HG02763 (cell line): ENCODE results near the gene SGSM1.

Experiments
- ATAC-seq: cut with Tn5 transposase; IDR thresholded peaks from one replicate; pipeline ENCODE4 v1.9.1; 2021; ENCODE audit warnings: mild to moderate bottlenecking, moderate library complexity; ENCODE audit not compliant: unreplicated experiment

SGSM1 gene

GRCh38 chr22:24805790-24806662, at the start of gene SGSM1:
Gene SGSM1, plus strand, starts transcription at chr22:24806211. Its CDS starts 115 bp downstream, at chr22:24806326.
- ATAC-seq, result peak; percentile 55

DNA sequence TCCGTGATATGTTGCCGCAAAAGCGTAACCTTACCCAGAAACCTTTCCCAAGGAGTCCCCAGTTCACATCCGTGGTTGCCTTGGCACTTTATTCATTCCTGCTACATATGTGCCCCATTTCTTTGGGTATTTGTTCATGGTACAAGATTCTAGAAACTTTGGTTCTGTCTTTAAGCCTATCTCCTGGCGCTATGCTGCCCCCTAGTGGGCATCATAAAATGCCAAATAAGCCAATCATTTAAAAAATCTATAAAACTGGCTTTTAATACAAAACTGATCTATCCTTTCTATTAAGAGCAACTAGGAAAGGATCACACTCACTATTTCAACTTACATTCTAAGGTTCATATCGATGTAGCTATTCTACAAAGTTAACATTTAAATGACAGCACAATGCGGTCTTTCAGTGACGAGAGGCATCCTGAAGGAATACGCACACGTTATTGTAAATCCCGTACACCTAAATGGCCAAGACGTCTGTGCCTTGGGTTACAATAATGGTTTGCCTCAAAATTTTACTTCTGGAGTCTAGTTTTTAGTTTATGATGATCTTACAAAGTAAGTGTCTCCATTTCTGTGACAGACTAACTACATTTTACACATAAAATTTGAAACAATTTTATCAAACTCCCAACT, 47.7 kb upstream of the SGSM1 start:
- ATAC-seq, result no peak

- no peak for ATAC-seq
Measured at GRCh38 chr22:24759765-24760164, 46.2 kb upstream of the SGSM1 start.

DNA sequence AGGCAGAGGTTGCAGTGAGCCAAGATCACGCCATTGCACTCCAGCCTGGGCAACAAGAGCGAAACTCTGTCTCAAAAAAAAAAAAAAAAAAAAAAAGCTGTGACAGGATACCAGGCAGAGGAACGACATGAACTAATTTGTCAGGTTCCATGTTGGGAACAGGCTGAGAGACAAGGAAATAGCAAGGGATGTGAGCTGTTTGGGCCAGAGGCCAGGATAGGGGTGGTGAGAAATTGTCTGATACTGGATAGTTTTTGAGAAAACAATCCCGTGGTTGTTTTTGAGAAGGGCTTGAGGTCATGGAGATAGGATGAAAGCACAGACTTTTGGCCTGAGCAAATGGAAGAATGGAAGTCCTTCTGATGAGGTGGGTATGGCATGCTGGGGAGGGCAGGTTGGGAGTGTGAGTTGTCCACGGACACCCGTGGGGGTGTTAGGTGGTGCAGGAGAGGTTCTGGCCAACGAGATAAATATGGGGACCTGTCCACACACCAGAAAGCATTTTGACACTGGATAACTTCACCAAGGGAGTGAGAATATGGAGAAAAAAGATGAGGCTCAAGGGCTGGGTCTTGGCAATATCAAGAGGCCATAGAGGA, 45.2 kb upstream of the SGSM1 start:
- no peak for ATAC-seq

GRCh38 chr22:24761888-24762675, 43.9 kb upstream of the SGSM1 start:
- no peak for ATAC-seq

- no peak for ATAC-seq
Measured at GRCh38 chr22:24763872-24764485, 42.0 kb upstream of the SGSM1 start.

DNA sequence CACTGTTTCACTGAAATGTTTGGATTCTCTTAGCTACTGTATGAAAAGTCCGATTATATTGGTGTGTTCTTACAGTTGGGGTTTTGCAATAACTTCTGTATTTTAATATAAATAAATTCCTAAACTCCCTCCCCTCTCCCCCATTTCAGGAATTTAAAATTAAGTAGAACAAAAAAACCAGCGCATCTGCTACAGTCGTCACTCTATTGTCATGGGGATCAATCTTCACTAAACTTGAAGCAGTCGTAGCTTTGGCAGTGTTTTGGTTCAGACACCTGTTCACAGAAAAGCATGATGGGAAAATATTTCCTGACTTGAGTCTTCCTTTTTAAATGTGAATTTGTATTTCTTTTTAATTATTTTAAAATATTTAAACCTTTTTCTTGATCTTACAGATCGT, 40.8 kb upstream of the SGSM1 start:
- ATAC-seq, result no peak

GRCh38 chr22:24768537-24769374, 37.3 kb upstream of the SGSM1 start:
- no peak for ATAC-seq

- no peak for ATAC-seq
Measured at GRCh38 chr22:24772493-24773220, 33.4 kb upstream of the SGSM1 start.

- no peak for ATAC-seq
Measured at GRCh38 chr22:24775769-24776492, 30.1 kb upstream of the SGSM1 start.

- no peak for ATAC-seq
Measured at GRCh38 chr22:24776525-24776924, 29.5 kb upstream of the SGSM1 start.

- ATAC-seq, result no peak
Measured at GRCh38 chr22:24789516-24789915, 16.5 kb upstream of the SGSM1 start.

- ATAC-seq, result no peak
Measured at GRCh38 chr22:24791362-24791761, 14.6 kb upstream of the SGSM1 start.

- no peak for ATAC-seq
Measured at GRCh38 chr22:24796056-24796455, 10.0 kb upstream of the SGSM1 start.

GRCh38 chr22:24796860-24797259, 9.2 kb upstream of the SGSM1 start:
- ATAC-seq, result no peak

- ATAC-seq, result no peak
Measured at GRCh38 chr22:24801901-24802465, 4.0 kb upstream of the SGSM1 start.

DNA sequence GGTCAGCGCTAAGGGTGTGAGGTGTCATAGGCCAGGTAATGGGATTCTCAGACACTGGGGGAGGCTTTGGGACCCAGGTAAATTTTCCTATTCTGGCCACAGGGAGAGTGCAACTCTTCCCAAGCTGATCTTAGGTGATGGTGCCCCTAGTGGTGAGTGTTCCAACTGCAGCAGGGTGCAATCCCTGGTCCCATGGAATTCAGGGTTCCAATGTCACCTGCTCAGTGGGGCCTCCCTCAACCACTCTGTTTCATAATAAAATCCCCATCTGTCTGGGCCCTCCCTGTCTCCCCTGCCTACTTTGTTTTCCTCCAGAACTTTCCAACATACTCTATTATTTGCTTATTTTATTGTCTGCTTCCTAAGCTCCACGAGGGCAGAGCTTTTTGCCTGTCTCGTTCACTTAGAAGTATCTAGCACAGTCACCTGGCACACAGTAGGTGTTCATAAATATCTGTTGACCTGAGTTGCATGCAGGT, 2.9 kb upstream of the SGSM1 start:
- no peak for ATAC-seq

- ATAC-seq, result no peak
Measured at GRCh38 chr22:24806663-24807001, 621 bp downstream of the SGSM1 start.
